IPS DF 4.7 (cell line): ENCODE measurements around the gene ADAMTS2.

Experiments
- DNase-seq: peaks from one replicate; pipeline ENCODE4 v3.0.0-alpha.2; 2013; ENCODE audit warnings: low spot score; ENCODE audit errors: extremely low read depth

The ADAMTS2 gene

DNA sequence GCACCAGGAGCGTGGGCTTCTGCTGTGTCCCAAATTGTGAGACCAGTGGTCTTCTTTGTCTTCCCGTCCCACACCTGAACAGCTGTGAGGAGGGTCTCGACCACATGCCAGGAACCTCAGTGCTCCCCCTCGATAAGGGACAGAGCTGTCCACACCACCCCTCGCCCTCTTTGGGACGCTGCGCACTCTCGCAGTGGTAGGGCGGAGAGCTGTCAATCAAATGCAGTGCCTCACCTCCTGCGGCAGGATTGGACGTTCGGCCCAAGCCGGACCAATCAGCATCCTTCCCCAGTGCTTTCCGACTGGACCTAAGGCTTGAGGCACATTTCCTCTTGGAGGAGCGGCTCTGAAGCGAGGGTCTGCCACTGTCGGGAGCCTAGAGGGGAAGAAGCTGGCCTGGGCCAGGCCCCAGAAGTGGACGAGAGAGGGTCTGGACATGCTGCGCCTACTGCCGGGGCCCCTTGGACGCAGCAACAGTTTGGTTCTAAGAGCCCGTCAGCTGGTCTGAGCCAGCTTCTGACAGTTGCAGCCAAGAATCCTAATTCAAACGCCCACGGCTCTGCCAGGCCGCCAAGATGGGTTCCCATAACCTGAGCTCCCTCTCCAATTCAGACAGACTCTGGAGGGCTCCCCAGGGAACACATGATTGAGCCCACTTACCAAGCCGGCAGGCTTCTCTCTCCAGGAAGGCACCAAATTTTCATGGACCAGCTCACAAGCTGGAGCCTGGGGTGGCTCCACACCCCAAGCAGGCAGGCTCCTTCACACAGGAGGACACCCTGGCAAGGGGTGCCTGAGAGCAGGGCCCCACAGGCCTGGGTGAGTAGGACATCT is 28.1 kb upstream of the ADAMTS2 start:
- no peak for DNase-seq

GRCh38 chr5:179371681-179372680 is 26.7 kb upstream of the ADAMTS2 start:
- DNase-seq, result no peak

DNA sequence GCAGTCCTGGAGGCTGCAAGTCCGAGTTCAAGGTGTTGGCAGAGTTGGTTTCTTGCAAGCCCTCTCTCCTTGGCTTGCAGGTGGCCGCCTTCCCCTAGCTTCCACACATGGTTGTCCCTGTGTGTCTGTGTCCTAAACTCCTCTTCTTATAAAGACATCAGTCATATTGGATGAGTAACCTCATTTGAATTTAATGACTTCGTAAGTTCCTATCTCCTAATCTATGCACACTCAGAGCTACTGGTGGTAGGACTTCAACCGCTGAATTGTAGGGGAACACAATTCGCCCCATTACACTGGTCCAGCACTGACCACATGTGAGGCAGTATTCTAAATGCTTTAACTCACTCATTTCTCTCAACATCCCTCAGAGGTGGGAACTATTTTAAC is 25.9 kb upstream of the ADAMTS2 start:
- no peak for DNase-seq

DNA sequence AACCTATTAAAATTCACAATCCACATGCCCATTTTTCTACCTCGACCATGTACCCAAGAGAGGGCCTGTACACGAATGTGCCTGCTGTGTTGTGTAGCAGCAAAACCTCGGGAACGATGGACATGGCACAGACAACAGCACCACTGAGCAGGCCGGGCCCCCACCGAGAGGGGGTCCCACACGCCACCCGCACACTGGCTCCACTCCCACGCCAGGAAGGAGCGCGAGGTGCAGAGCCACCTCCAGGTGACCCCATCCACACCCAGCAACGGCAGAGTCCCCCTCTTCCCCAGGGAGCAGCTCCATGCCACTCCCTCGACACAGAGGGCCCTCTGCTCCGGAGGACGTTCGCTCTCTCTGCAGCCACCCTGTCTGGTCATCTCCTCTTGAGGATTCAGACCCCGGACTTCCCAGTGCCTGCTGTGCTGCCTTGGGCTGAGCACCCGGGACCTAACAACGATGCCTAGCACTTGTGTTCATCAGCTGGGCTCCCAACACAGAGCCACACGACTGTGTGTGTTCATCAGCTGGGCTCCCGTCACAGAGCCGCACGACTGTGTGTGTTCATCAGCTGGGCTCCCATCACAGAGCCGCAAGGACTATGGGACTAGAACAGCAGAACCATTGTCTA is 25.3 kb upstream of the ADAMTS2 start:
- no peak for DNase-seq

DNA sequence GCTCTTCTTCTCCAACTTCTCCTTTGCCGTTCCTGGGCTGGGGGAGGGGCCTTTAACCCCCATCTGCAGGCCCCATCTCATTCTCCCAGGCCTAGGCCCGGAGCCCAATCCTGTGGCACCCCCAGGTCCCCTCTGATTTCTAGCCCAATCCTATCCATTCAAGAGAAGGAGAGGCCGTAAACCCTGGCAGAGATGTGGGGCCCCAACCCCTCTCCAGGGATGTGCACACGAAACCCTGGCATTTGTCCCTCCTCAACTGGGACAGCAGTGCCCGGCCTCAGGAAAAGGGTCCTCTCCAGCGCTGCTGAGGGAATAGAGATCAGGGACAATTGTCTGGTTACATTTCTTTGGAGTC is 24.2 kb upstream of the ADAMTS2 start:
- DNase-seq, result no peak

- no peak for DNase-seq
Measured at GRCh38 chr5:179368806-179369529, 23.7 kb upstream of the ADAMTS2 start.

DNA sequence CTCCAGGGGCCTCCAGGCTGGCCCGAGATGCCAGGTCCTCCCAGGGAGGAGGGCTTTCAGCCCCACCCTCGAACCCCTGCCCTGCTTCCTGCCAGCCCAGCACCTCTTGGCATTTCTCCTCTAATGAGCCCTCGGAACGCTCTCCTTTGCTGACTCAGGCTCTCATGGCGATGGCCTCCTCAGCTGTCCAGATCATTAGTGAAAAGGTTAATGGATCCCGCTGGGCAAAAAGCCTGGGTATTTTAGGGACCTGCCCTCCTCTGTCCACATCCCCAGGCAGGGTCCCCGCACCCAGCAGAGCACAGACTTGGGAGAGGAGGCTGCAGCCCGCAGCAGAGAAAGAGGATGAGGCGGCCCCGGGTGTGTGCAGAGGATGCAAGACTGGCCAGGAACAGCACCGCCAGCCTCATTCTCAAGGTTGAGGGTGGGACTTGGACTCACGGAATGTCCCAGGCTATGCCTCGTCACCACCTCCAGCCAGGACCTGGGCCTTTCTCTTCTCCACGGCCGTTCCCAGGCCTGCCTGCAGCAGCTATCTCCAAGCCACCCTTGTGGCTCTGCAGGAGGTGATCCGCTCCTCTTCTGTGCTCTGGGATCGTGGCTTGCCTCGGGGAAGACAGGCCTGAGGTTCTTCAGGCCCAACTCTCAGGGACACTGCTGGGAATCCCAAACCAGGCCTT is 23.0 kb upstream of the ADAMTS2 start:
- DNase-seq, result no peak

- no peak for DNase-seq
Measured at GRCh38 chr5:179367491-179367890, 22.2 kb upstream of the ADAMTS2 start.

DNA sequence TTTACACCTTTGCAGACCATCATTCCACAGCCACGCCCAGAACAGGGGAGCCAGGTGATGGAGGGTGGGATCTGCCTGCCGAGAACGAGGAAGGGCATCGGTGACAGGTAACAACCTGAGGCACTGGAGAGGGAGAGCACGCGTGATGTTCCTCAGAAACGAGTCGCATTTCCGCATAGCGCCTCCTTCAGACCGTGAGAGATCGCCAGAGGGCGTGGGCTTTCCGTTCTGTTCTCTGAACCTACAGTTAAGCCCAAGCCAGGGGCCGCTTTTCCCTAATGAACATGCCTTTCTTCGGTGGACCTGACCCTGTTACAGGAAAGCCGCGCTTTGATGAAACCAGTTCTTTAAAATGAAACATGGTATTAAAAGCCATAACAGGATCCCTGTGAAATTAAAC is 17.1 kb upstream of the ADAMTS2 start:
- DNase-seq, result no peak

DNA sequence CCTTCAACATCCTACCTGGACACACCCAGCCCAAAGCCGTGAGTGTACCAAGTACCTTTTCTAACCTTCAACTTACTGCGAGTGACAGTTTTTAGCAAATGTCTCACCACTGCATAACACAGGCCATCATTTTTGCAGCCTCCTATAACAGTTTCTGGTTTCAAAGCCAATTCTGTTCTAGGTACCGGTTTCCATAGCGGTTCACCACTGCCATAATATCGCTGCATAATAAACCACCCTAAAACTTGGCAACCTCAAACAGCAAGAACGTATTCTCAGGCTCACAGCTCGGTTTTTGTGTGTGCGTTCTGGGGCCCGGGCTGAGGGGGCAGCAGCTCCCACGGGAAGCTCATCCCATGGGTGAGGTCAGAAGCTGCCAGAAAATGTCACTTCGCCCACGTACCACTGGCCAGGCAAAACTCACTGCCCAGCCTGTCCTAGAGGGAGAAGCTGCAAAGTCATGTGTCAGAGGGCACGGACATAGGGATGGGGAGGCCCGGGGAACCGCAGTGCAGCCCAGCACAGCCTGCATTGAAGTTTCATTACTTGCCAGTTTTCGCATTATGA is 15.9 kb upstream of the ADAMTS2 start:
- DNase-seq, result no peak

DNA sequence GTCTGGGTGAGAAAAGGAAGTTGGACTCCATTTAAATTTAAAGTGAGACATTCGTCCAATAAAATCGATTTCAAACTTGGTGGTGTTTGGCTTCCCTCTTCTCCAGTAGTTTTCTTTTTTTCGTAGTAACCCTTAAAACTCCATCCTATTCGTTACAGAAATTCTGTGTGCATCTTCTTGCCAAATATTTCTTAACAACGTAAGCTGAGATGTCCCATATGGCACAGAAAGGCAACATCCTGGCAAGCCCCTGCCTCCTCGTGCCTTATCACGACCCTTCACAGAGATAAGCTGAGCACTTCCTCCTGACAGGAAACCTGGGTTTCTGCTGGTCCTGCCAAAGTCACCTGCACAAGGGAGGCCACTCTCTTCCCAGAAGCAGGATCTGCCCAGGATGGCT is 11.8 kb upstream of the ADAMTS2 start:
- no peak for DNase-seq

DNA sequence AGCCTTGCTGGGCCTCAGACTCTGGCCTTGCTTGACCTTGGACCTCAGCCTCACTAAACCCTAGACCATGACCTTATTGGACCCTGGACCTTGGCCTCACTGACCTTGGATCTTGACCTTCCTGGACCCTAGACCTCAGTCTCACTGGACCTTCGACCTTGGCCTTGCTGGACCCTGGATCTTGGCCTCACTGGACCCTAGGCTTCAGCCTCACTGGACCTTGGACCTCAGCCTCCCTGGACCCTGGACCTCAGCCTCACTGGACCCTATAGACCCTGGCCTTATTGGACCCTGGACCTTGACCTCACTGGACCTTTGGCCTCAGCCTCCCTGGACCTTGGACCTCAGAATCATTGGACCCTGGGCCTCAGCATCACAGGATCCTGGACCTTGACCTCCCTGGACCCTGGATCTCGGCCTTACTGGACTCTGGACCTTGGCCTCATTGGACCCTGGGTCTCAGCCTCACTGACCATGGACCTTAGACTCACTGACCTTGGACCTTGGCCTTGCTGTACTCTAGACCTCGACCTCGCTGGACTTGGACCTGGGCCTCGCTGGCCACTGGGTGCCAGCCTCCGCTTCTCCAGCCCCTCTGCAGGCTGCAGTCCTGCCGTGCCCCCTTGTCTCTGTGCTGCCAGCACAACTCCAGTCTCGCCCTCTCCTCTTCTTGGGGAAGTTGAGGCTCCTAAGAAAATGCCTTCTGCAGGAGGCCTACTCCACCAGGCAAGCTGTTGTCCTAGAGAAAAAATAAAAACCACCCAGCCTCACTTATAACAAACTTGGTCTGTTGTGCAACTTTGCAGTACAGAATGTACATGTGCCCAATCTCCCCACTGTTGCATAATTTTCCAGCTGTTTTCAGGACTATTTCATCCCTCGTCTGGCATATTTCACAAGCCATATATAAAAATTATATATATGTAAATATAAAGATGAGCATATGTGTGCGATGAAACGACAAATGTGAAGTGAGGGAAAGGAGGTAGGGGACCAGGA is 11.0 kb upstream of the ADAMTS2 start:
- DNase-seq, result no peak

DNA sequence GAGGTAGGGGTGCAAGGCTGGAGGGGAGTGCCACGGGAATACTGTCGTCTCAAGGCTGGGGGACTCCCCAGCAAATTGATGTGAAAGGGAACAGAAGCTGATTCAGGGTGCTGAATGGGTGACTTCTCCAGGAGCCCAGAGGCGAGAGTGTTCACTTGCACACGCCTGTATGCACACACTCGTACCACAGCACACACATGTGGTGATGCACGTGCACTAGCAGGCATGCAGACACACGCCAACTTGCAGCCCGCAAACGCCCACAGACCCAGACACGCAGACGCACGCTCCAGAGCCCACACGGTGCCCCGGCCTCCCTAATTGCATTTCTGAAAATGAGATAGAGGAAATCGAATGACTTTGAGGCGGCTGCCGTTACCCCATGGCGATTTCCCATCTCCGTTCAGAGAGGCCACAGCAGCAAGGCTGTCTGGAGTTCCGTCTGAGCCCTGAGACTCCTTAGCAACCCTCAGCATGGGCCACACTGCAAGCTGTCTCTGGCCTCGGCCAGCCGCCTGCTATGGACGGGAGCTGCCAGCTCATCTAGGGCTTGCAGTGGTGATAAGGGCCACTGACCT is 9.1 kb upstream of the ADAMTS2 start:
- DNase-seq, result no peak

GRCh38 chr5:179348843-179349242 is 3.6 kb upstream of the ADAMTS2 start:
- DNase-seq, result no peak

GRCh38 chr5:179348011-179348530 is 2.8 kb upstream of the ADAMTS2 start:
- no peak for DNase-seq

DNA sequence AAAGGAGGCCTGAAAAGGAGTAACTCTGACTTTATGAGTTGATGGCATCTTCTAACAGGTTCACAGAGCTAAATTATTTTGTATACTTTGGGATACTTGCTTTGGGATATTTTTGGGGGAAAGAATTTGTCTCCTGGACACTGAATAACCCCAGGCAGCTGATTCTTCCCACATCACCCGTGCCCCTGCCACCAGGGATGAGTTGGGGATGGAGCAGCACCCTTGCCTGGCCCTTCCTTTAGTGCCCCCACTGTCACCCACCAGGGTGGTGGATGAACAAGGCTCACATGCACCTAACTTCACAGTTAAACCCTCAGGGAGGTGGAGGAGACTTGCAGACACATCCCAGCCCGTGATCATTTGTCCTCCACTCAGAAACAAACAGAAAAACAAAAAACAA is 2.3 kb upstream of the ADAMTS2 start:
- no peak for DNase-seq

- DNase-seq, result no peak
Measured at GRCh38 chr5:179346875-179347274, 1.6 kb upstream of the ADAMTS2 start.

- no peak for DNase-seq
Measured at GRCh38 chr5:179346401-179346800, 1.1 kb upstream of the ADAMTS2 start.

DNA sequence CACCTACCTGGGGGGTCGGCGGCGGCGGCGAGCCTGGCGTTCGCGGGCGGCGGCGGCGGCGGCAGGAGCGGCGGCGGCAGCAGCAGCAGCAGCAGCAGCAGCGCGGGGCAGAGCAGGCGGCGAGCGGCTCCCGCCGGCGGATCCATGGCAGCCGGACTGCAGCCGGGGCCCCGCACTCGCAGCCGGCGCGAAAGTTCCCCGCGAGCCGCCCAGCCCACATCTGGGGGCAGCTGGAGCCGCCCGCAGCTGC is 153 bp downstream of the ADAMTS2 start:
- no peak for DNase-seq
